Occipital lobe (tissue), 2 donors: ENCODE measurements around the gene ATG14. TPM values are rescaled to one million over a fixed set of nuclear protein-coding genes. Genes with fewer than 3 reads are reported as not detected.
"Not testable (repeated sequence)": the region's sequence is repeated elsewhere in the genome, so short reads cannot be mapped to it uniquely, and the experiment has no call there.

Source experiments
- DNase-seq: peaks from one replicate; lab custom pipeline; 2025; lab: John Stamatoyannopoulos, UW
- total RNA-seq: library from RNA; depleted of rRNA; stranded (reverse); fragments of >200 nt; gene quantifications from one replicate; pipeline ENCODE4 v1.2.3, GENCODE V29; 2014

Gene ATG14
- total RNA-seq, 1 donor from 2014 or later, result 22.6 TPM

DNA sequence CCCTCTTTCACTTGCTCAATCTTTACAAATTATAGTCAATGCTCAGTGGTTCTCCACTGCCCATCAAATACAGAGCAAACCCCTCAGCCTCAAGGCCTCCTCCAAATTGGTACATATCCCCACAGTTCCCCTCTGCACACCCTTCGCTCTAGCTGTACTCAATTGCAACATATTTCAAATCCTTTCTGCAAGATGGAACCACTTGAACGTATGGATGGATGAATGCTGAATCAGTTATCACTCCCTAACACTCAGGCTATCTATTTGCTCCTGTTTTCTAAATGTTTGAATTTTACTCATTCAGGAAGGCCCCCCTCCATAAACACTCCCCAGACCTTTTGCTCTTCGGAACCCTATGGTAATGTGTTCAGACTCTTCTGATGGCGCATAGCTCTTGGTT, 24.5 kb downstream of the ATG14 start:
- DNase-seq, result no peak

DNA sequence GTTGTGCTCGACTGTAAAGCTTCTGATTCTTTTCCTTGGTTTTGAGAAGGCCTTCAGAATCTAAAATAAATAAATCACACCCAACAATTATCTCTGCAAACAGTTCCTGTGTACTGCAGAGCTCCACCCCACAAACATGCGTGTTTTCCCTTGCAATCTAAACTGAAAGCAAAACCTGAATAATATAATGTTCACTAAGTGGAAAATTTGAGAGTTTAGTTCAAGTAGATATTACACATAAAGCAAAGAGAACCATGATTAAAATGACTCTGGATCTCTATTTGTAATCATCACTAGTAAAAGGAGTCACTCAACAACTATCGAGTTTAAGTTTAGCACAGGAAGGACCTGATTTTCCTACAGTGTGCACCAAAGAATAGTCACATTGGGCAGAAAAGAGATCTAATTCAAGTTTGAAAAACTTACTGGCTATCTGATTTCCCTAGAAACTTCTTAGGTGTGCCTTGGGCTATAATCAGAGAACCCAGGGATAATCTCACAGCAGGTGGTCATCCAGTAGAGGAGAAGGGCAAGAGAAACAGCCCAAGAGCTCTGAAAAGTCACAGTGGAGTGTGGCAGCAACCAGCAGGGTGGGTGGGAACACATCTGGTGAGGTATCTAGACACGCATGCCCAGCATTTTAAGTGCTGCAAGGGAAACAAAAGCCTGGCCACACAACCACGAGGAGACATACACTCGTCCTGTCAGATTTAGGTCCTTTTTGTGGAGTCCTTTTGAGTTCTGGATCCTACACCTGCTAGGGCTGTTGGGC, 25.4 kb downstream of the ATG14 start:
- DNase-seq, result no peak

DNA sequence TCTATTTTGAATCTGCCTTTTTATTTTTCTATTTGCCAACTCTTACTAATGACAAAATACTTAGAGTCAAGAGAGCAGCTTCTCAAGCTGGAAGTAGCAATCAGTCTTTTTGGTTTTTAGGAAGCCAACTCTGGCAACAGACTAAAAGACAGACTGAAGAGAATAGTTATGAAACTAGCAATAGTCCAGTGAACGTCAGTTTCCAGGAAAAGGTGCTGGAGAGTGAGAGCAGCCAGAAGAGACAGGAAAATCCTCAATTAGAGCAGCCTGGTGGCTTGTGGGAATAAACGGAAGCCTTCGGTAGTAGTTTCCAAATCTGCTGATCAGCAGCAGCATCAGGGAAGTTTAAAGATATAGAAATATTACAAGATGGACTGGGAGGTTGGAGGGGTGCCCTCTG, 27.1 kb downstream of the ATG14 start:
- no peak for DNase-seq

DNA sequence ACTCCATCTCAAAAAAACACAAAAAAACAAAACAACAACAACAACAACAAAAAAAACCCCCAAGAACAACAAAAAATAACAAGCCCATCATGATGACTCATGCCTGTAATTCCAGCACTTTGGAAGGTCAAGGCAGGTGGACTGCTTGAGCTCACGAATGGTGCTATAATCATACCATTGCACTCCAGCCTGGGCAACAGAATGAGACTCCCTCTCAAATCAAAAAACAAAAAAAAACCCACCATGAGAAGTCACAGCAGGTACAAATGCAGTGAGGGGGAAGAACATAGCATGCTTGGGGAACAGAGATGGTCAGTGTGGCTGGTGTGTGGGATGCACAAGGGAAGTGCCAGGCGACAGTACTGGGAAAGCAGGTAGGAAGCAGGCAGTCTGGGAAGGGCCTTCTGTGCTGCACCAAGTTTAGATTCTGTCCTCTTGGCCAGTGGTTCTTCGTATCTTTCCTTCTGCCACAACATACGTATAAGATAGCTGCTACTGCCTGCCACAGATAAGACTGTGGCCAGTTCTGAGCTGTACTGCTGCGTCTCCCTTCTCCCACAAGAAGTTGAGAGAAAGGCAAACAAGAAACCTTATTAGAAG, 28.0 kb downstream of the ATG14 start:
- no peak for DNase-seq

DNA sequence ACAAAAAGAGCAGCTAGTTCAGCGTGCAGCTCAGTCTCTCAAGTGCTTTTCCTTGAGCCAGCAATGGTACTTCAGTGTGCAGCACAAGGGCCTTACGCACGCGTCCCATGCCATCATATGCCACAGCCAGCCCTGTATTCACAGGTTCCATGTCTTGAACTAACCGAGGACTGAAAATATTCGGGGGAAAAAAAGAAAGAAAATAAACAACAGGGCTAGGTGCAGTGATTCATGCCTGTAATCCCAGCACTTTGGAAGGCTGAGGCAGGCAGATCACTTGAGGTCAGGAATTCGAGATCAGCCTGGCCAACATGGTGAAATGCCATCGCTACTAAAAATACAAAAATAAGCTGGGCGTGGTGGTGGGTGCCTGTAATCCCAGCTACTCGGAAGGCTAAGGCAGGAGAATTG, 28.6 kb downstream of the ATG14 start:
- DNase-seq, result not testable (repeated sequence)

DNA sequence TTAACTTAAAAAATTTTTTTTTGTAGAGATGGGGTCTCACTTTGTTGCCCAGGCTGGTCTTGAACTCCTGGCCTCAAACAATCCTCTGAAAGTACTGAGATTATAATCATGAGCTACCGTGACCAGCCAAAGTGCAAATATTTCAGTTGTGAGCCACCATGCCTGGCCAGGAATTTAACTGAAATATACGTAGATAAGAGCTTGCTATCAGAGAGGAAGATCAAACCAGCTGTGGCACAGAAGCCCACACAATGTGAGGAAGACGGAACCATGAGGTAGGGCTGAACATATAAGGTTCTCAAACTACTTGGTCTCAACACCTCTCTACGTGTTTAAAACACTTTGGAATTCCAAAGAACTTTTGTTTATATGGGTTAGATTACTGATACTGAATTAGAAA, 29.1 kb downstream of the ATG14 start:
- DNase-seq, result no peak

DNA sequence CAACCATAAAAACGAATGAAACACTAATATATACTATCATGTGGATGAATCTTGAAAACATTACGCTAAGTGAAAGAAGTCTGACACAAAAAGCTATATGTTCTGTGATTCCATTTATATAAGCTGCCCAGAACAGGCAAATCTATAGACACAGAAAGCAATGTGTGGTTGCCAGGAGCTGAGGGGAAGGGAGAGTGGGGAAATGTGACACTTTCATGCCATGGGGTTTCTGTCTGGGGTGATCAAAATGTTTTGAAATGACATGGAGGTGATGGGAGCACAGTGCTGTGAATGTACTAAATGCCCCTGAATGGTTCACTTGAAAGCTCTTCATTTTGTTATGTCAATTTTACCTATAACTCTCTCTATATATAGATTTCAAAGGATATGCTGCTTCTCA, 30.1 kb downstream of the ATG14 start:
- DNase-seq, result no peak

DNA sequence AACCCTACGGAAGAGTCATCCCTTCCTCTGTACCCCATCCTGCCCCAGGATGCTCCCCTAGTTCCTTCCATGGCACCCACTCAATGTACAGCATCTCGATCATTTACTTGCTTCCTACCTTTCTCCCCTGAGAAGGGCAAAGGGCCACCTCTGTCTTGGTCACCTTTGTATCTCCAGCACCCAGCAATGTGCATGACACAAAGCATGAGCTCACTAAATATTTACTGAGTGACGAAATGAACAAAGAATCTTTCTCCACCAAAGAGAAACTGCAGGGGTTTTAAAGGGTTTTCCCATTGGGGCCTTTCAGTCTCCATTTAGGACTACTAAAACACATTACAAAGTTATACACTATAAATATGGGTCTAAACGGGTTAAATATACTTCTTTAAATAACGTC, 30.6 kb downstream of the ATG14 start:
- no peak for DNase-seq

DNA sequence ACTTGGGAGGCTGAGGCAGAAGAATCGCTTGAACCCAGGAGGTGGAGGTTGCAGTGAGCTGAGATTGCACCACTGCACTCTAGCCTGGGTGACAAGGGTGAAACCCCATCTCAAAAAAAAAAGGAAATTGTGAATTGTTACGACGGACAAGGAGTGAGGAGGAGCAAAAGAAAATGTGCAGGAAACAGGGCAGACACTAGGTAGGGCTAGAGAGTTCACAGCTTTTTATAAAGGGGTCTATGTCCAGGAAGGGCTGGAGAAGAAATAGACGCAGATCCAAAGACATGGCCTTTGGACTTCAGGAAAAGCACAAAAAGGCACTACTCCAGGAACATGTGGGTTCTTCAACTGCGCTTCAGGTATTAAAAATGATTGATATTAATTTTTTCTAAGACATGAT, 34.4 kb downstream of the ATG14 start:
- DNase-seq, result no peak

DNA sequence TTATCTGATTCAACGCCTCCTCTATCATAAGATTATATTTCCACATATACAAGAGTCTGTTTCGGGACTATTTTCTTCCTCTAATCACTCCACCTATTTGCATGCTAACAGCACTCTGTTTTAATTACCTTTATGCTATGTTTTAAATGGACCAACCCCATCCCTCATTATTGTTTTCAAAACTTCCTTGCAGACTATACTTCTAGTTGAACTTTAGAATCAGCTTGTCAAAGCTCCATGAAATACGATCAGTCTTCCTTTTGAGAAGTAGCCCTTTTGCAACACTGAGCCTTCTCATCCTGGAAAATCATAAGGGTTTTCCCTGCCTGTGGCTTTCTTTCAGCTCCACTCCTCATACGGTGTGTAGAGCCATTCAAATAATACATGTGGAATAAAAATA, 36.9 kb downstream of the ATG14 start:
- no peak for DNase-seq

DNA sequence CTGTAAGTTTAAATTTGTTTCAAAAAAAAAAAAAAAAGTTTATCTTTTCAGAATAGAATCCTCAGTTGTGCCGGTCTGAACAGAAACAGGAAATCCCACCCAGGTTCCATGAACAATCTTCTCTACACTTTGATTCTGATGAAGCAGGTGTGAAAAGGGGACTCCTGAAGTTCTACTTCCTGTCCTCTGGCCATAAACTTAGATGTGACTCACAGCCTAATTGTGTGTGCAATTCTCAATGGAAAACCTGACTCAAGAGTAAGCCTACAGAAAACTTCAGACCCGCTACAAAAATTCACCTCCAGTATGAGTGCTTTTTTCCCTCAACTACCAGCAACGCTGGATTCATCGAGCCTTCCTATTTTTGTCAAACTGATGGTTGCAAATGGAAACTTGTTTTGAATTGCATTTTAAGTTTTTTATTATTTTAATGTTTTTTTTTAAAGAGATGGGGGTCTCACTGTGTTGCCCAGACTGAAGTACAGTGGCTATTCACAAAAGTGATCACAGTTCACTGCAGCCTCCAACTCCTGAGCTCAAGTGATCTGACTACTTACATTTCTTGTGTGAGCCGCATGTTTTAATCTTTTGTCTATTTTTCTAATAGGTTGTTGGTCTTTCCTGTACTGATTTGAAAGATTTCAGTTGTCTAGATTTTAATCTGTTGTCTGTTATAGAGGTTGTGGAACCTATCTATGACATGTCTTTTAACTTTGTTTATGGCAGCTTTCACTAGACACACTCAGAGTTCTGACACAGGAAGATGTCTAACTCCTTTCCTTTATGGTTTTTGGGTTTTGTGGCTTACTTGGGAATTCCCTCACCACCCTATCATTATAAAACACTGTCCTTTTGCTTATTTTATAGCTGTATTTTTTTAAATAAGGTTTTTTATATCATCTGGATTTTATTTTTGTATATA, 37.6 kb downstream of the ATG14 start:
- DNase-seq, result no peak

DNA sequence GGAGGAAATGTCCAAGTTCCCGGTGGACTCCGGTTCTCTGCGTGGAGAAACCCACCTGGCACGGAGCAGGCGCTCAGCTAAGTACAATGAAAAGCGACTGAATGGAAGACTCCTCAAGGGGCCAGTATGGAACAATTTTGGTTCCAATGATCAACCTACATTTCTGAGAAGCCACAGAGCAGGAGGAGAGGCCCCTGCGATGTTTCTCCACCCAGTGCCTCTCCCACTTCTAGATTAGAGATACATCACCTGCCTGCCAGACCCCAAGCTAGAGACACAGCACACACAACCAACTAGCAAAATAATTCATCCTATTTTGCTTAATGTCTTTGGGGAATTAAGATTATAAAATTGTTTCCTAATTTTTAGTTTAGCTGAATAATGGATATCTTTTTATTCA, 38.8 kb downstream of the ATG14 start:
- no peak for DNase-seq

DNA sequence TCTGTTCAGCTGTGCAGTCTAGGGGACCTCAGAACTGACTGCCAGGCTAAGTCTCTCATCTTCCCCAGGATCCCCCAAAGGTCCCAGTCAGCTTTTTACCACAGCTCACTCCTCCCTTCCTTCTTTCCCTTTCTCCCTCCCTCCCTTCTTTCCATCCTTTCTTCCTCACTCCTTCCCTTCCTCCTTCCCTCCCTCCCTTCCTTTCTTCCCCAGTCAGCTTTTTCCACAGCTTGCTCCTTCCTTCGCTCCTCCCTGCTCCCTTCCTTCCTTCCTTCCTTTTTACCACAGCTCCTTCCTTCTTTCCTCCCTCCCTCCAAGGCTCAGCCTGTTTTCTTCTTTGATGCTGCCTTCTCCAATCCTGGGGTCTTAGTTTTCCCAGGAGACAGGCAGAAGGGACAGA, 39.2 kb downstream of the ATG14 start:
- no peak for DNase-seq

DNA sequence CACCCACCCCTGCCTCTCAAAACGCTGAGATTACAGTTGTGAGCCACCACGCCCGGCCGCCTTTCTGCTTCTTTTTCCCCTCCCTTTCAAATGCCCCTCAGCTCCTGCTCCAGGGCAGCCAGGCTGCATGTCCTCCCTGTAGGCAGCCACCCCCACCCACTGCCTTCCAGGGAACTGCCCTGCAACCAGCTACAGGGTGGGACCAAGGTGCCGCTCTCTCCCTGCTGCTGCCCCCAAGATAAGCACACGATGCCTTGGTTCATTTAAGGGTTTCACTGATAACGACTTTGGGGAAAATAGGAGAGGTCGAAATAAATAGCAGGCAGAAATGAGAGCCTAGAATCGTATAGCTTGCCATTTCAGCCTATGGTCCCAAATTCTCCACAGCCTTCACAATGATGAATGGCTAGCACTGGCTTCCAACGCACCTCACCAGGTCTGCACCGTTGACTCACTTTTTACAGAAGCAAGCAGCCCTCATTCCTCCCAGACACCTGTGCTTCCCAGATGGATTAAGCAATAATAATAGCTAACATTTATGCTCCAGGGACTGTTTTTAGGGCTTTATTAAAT, 40.7 kb downstream of the ATG14 start:
- DNase-seq, result no peak

DNA sequence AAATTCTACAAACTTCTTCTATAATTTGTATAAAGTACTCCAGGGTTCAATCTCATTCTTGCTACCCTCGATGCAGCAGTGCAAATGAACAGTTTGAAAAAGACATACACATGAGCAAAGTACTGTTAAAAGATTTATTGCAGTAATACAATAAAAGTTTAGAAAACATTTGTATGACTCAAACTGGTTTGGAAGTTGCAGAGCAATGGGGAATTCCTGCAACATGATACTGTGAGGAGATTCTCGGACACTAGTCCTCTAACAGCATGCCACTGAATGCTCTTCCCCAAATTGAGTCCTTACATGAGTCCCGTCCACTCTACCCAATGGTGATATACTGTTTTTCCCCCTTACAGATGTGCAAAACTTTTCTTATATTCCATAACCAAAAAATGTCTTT, 45.4 kb downstream of the ATG14 start:
- DNase-seq, result no peak

DNA sequence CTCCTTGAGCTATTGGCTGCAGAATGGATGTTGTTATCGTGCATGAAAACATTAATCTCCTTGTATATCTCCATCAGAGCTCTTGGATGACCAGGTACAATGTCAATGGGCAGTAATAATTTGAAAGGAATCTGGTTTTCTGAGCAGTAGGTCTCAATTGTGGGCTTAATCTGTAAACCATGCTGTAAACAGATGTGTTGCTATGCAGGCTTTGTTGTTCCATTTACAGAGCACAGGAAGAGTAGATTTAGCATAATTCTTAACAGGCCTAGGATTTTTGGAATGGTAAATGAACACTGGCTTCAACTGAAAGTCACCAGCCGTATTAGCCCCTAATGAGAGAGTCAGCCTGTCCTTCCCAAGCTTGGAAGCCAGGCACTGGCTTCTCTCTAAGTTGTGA, 50.4 kb downstream of the ATG14 start:
- no peak for DNase-seq

DNA sequence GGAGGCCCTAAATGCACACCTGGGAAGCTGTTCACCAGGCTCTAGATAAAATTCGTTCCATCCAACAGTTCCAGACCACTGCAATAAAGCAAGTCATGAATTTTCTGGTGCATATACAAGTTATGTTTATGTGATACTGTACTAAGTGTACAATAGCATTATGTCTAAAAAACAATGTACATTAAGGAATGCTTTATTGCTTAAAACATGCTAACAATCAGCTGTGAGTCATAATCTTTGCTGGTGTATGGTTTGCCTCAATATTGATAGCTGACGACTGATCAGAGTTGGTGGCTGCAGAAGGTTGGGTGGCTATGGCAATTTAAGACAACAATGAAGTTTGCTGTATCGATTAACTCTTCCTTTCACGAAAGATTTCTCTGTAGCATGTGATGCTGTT, 52.3 kb downstream of the ATG14 start:
- no peak for DNase-seq

DNA sequence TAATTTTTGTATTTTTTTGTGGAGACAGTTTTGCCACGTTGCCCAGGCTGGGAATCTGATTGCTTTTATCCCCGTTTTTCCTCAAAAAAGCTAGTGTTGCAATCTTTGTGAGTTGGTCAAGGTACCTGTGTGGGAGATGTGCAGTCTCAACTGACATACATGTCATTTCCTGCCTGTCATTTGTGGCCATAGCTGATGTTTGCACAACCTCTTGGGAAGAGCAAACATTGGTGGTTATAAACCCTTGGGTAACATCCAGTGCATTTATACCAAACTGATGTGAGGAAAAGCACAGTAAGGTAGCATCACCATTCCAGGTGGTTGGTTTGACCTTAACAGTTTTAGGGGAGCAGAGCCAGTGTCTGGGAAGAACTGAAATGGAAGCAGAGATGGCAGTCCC, 54.7 kb downstream of the ATG14 start:
- DNase-seq, result no peak

DNA sequence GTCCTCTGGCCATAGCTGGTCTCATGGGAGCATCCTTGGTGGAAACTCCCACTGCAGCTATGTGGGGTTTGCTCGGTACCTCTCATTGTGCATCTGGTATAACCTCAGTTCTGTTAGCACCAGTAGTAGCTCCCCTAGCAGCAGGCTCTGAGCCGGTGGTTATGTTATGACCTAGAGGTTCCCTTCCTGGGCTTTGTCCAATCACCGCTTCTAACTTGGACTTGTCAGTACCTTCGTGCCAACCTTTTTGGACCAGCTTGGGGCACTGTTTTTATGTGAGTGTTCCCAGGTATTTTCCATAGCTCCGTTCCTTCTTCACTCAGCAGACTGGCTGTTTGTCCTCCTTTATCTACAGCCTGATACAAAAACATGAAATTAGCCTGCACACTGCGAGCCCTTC, 55.7 kb downstream of the ATG14 start:
- DNase-seq, result no peak

DNA sequence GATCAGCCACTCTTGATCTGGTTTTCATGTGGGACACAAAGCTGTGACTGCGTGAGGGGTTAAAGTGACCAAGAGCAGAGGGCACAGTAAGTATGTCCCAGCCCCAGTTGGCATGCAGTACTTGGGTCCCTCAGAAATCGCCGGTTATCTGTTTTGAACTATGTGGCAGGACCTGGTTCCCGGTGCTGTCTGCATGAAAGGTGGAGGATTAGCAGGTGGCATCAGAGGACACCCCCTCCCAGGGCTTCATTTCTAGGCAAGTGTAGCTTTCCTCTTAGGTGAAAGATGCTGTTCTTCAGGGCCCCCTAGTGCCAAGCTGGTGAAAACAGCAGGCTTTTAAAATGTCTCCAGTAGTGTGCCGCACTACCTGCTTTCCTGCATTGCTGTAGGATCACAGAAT, 57.1 kb downstream of the ATG14 start:
- DNase-seq, result peak; percentile 46

DNA sequence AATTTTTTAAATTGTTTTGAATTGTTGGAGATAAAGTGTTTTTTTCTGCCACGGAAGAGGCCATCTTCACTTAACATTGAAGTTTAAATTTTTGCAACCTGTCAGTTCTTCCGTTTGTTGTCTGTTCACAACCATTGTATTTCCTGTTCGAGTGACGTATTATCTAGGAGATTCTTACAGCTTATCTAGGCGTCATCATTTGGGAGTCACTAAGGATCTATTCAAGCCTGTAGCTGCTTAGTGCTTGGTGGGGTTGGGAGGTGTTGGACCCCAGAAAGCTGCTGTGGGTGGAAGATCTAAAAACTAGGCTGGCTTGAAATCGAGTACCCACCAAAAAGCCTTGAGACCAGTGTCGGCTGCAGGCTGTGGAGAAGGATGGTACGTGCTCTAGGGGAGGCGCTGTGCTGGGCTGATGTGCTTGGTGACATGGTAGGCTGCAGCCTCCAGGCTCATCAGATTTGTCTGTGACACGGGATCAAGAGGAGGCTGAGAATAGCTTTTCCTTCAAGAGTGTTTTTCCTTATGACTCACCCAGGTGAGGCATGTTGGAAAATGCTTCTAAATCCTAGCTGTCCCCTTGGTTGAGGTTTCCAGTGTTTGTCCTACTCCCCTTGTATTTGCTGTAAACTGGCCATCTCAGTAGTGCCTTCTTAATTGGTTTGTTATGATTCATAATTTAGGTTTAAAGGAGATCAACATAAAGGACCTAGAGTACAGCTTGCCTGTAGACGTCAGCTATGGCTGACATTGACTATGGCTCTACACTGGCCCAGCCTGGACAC, 57.8 kb downstream of the ATG14 start:
- no peak for DNase-seq
